GM18858 (cell line): ENCODE measurements around the gene MRPS18B.
"Not testable (repeated sequence)": the region's sequence is repeated elsewhere in the genome, so short reads cannot be mapped to it uniquely, and the experiment has no call there.

Source experiments
- ATAC-seq: cut with Tn5 transposase; IDR thresholded peaks from one replicate; pipeline ENCODE4 v1.9.1; 2021; ENCODE audit not compliant: unreplicated experiment

Gene MRPS18B

DNA sequence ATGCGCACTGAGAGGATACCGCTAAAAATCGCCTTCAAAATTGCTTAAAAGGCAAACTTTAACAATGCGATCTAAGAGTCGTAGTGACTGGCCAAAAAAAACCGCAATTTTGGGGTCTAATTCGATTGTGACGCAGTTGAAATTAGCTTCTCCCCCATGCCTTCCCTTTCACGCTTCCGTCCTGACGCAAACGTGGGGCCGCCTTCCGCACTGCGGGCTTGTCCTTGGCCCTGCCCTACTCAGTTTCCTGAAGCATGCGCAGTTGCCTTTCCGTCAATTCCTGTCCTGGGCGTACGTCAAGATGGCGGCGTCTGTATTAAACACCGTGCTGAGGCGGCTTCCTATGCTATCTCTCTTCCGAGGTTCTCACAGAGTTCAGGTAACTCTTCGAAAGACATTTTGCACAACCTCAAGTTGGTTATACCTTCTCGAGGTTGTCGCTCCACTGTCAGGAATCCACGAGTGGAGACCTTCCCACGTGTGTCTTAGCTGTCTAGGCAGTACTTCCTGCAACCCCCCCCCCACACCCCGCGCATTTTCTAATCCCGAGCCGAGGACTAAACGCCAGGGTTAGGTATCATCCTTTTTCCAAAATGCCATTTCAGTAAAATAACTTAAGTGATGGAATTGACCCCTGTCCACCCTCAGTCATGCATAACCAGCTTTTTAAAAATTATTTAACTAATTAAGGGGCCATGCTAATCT is at the start of gene MRPS18B:
Gene MRPS18B, plus strand, starts transcription at position 276 of the 705 bp plus-strand sequence. Its CDS starts 26 bp downstream, at position 302.
- ATAC-seq = peak; percentile 39

DNA sequence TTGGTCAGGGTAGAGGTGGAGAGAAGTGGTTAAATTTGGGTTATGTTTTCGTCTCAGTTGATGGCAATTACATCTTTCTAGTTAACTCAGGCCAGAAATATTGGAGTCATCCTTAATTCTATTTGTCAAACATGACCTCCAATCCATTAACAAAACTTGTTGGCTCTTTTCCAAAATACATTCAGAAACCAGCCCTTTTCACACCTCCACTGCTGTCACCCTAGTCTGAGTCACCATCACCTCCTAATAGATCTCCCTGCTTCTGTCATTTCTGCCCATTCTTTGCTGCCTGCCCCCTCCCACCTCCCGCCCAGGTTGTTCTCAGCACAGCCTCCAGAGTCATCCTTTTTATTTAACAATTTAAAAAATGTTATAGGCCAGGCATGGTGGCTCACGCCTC is 49.4 kb upstream of the MRPS18B start:
- ATAC-seq = no peak

DNA sequence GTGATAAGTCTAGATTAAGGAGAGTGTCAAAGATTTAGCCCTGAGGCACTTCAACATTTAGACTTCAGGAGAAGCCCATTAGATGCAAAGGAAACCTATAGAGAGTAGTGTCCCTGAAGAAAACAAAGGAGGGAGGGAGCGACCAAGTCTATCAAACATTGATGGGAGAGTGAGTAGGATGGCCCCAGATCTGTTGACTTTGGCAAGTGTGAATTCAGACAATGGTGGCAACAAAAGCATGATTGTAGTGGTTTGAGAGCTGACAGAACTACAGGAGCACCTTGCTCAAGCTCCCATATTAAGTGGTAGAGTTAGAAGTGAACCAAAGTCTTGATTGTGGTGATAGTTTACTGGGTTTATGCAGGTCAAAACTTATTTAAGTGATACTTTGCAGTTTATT is 47.4 kb upstream of the MRPS18B start:
- ATAC-seq = no peak

DNA sequence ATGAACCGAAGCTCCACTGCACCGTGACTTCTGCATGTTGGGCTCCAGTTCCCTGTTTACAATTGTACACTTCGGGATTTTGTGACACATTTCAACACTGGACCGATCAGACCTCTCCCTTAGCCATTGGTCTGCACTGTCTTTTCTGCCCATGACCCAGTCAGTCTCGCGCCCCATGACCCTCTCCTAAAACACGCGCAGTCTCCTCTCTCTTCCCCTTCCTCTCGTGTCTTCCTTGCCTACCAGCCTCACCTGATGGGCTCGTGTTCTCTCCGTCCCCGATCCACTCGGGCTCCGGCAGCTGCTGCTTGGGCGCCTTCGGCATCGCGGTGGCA is 46.9 kb upstream of the MRPS18B start:
- no peak for ATAC-seq

DNA sequence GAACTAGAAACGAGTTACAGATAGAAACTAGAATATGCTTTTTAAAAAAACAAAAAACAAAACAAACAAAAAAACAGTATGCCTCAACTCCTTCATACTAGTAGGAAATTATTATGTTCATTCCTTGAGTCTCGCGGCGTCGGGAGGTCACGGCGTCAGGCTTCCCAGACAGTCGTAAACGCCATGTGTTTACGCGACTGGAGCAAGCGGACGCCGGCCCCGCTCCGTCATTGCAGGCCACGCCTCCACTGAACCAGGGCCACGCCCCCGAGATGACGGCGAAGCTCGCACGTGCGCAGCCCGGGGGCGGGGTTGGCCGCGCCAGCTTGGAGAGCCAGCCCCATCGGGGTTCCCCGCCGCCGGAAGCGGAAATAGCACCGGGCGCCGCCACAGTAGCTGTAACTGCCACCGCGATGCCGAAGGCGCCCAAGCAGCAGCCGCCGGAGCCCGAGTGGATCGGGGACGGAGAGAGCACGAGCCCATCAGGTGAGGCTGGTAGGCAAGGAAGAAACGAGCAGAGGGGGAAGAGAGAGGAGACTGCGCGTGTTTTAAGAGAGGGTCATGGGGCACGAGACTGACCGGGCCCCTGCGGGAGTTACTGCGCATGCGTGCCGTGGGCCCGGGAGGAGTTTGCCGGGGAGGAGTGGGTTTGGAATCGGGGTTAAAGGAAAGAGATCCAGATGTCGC is 46.4 kb upstream of the MRPS18B start, which contains the start of gene ABCF1:
Gene ABCF1, plus strand, starts transcription at position 368 of the 687 bp plus-strand sequence. Its CDS starts 46 bp downstream, at position 414.
- ATAC-seq = peak; percentile 79

DNA sequence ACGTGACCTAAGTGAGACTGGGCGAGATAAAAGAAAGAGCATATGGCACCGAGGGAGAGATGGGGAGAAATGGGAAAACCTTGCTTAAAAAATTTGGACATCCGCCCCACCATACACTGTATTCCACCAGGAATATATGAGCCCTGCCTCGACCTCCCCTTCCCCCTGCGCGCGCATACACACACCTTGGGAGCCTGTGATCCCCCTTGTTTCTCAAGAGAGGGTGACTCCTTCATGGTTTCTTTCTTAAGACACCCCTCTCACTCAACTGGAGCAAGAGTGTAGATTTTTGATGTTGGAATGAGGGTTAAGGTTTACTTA is 45.9 kb upstream of the MRPS18B start:
- ATAC-seq = no peak

DNA sequence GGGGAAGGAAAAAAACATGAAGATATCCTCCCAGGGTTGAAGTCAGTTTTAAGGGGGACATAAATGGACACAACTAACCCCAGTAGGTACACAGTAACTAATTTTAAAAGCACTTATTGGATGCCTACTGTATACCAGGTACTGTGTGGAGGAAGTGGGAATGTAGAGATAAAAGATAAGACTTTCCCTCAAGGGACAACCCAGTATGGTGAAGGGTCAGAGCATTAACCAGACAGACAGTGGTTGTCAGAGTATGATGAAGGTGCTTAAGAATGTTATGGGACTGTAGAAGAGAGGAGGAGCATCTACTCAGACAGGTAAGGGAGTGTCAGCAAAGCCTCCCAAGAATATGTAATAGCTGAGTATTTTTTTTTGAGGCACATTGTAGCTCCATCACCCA is 45.5 kb upstream of the MRPS18B start:
- no peak for ATAC-seq

DNA sequence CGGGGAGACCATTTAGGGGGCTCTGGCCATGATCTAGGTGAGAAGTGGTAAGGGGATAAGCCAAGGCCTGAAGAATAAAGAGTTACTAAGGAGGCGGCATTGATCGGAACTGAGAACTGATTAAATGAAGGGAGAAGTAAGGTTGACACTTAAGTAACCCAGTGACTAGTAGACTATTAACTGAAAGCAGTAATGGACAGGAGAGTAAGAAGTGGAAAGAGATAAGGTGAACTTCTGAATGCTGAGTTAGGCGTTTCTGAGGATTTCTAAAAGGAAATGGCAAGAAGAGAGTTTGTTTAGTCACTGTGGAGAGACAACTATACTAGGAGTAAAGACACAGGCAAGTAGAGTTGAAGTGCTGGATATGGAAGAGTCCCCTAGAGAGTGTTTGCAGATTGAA is 44.5 kb upstream of the MRPS18B start:
- ATAC-seq = no peak

DNA sequence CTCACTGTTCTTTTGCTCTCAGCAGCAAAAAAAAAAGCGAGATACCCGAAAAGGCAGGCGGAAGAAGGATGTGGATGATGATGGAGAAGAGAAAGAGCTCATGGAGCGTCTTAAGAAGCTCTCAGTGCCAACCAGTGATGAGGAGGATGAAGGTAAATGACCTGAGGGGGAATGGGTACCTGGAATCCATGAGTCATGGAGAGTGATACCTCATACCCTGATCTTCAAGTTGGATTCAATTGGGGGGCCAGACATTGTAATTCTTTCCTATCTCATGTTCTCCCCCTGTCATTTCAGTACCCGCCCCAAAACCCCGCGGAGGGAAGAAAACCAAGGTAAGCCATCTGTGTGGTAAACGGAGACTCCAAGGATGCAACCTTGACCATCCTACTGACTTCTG is 39.6 kb upstream of the MRPS18B start:
- no peak for ATAC-seq

DNA sequence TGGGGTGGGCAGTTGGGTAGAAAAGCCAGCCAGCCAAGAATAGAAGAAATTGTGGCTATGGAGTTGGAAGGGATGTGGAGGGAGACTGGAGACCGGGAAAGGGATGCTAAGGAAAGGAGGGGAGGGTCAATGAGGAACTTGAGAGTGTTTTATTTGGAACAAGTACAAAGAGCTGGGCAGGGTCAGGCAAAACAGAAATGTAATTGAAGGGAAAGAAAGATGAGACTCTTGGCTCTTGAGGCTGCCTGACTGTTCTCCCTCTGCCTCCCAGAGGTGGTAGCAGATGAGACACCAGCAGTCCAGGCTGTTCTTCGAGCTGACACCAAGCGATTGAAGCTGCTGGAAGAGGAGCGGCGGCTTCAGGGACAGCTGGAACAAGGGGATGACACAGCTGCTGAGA is 33.7 kb upstream of the MRPS18B start:
- no peak for ATAC-seq

DNA sequence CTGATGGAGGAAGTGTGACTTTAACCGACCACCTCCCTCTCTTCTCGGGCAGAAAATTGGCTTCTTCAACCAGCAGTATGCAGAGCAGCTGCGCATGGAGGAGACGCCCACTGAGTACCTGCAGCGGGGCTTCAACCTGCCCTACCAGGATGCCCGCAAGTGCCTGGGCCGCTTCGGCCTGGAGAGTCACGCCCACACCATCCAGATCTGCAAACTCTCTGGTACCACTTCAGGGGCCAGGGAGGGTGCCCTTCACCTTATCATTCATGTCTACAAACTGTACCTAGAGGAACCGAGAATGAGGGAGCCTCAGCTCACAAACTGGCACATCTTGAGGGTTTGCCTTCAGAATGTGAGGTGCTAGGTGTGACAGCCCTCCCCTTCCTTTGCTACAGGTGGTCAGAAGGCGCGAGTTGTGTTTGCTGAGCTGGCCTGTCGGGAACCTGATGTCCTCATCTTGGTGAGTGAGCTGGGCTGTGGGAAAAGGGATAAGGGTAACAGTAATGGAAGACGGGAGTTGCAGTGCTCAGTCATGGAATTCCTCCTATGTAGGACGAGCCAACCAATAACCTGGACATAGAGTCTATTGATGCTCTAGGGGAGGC is 27.8 kb upstream of the MRPS18B start:
- ATAC-seq = no peak

DNA sequence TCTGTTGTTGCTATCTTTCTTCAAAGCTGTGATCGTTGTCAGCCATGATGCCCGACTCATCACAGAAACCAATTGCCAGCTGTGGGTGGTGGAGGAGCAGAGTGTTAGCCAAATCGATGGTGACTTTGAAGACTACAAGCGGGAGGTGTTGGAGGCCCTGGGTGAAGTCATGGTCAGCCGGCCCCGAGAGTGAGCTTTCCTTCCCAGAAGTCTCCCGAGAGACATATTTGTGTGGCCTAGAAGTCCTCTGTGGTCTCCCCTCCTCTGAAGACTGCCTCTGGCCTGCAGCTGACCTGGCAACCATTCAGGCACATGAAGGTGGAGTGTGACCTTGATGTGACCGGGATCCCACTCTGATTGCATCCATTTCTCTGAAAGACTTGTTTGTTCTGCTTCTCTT is 27.1 kb upstream of the MRPS18B start:
- no peak for ATAC-seq

DNA sequence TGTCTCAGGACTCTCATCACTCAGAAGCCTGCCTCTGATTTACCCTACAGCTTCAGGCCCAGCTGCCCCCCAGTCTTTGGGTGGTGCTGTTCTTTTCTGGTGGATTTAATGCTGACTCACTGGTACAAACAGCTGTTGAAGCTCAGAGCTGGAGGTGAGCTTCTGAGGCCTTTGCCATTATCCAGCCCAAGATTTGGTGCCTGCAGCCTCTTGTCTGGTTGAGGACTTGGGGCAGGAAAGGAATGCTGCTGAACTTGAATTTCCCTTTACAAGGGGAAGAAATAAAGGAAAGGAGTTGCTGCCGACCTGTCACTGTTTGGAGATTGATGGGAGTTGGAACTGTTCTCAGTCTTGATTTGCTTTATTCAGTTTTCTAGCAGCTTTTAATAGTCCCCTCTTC is 26.6 kb upstream of the MRPS18B start:
- ATAC-seq = no peak

DNA sequence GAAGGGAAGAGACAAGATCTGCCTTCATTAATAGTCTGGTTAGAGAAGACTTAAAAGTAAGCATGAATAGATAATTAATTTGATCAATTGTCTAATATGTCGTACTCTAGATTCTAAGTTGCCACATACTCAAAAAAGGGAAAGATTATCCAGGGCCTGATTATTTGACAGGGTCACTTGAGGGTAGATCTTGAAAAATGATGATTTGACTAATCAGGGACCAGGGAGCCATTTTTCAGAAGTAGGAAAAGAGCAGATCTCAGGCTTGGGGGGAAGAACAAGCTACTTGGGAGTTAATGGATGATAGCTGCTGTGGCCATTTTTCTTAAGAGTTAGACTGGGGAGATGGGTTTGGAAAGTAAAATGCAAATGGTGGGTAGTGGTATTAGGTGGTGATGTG is 25.4 kb upstream of the MRPS18B start:
- ATAC-seq = no peak

DNA sequence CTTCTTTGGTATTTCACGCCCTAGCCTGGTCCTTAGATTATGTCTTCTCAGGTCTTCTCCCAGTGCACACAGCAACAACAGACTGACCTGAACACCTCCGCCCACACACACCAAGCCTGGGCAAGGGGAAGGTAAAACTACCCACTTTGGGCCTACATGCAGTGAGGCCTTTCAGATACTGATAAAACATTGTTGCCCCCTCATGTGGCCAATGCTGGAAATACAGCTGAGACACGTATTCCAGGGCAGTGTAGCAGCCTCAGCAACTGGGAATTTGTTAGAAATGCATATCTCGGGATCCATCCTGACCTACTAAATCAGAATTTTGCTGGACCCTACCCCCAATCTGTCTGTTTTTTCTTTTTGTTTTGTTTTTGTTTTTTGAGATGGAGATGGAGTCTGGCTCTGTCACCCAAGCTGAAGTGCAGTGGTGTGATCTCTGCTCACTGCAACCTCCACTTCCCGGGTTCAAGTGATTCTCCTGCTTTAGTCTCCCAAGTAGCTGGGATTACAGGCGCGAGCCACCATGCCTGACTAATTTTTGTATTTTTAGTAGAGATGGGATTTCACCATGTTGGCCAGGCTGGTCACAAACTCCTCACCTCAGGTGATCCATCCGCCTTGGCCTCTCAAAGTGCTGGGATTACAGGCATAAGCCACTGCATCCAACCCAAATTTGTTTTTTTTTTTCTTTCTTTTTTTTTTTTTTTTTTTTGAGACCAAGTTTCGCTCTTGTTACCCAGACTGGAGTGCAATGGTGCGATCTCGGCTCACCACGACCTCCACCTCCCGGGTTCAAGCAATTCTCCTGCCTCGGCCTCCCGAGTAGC is 20.1 kb upstream of the MRPS18B start:
- ATAC-seq = not testable (repeated sequence)

DNA sequence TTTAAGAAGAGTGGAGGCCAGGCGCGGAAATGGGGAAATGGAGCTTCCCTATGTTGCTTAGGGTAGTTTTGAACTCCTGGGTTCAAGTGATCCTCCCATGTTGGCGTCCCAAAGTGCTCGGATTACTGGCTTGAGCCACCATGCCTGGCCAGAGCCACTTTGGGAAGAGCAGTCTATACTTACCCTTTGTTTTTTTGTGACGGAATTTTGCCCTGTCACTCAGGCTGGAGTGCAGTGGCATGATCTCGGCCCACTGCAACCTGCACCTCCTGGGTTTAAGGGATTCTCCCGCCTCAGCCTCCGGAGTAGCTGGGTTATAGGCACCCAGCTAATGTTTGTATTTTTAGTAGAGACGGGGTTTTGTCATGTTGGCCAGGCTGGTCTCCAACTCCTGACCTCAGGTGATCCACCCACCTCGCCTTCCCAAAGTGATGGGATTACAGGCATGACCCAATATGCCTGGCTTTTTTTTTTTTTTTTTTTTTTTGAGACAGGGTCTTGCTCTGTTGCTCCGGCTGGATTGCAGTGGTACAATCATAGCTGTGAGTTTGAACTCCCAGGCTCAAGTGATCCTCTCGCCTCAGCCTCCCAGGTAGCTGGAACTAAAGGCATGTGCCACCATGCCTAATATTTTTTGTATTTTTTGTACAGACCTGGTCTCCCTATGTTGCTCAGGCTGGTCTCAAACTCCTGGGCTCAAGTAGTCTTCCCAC is 18.6 kb upstream of the MRPS18B start:
- no peak for ATAC-seq

DNA sequence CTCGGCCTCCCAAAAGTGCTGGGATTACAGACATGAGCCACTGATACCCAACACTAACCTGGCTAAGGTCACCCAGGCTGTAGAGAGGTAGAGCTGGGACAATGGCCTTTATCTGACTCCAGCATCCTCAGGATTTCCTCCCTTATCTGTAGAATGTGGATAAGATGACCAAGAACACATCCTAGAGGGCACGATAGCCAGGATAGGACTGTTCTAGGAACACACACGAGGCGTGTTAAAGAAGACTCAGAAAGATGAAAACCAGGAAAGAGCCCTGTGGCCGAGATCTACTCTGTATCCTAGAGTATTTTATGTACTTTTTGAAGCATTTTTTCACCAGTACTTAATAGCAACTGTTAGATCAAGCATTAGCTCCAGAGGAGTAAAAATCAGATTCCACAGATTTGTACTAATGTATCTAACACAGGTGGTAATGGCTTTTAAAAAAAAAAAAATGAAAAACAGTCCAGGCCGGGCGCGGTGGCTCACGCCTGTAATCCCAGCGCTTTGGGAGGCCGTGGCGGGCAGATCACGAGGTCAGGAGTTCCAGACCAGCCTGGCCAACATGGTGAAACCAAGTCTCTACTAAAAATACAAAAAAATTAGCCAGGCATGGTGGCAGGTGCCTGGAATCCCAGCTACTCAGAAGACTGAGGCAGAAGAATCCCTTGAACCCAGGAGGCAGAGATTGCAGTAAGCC is 17.9 kb upstream of the MRPS18B start:
- ATAC-seq = no peak

DNA sequence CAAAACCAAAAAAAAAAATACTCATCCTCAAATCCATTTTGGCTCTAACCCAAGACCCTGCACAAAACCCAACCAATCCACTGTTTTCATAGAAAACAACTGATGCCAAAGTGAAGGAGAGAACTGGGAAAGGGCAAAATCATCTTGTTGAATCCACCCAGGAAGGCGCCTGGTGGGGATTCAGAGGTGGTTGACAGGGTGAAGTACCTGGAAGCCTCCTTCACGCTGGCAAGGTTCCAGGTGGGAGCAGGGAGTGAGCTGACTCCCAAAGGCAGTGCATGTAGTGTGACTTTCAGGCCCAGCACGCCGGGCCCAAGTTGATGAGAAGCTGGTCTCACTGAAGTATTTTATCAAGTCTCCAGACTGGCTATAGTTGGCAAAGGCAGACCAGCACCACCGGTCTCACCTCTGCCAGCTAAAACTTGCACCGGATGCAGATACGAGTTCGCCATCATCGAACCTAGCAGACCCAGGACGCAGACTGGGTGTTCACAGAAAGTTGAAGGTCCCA is 17.1 kb upstream of the MRPS18B start:
- no peak for ATAC-seq

DNA sequence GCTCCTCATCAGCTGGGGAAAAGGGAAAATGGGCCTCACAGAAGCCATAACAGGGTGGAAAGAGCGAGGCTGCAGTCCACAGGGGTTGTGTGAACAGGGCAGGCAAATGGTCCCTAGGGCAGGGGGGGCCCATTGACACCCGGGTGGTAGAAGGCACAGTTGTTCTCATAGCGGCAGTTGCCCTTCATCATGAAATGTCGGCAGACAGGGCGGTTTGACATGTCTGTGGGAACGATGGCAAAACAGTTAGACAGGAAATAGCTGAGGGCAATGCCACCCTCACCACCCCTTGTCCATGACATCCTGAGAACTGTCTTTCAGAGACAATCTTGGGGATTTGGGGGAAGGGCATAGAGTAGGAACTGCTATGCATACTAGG is 16.2 kb upstream of the MRPS18B start:
- no peak for ATAC-seq
